GM18507 (cell line): ENCODE measurements around the gene MRPL10.
A peak's percentile ranks its signal among the peaks of the same experiment; 100 is the strongest.

Source experiments
- DNase-seq: peaks from one replicate; pipeline ENCODE4 v3.0.0; 2011; ENCODE audit warnings: low read depth; ENCODE audit not compliant: insufficient read length; ENCODE audit errors: extremely low spot score
- FAIRE-seq: peaks from 2 replicates; lab custom pipeline; 2011; peaks lifted over from hg19 to GRCh38; lab: Jason Lieb, UNC

MRPL10 gene

DNA sequence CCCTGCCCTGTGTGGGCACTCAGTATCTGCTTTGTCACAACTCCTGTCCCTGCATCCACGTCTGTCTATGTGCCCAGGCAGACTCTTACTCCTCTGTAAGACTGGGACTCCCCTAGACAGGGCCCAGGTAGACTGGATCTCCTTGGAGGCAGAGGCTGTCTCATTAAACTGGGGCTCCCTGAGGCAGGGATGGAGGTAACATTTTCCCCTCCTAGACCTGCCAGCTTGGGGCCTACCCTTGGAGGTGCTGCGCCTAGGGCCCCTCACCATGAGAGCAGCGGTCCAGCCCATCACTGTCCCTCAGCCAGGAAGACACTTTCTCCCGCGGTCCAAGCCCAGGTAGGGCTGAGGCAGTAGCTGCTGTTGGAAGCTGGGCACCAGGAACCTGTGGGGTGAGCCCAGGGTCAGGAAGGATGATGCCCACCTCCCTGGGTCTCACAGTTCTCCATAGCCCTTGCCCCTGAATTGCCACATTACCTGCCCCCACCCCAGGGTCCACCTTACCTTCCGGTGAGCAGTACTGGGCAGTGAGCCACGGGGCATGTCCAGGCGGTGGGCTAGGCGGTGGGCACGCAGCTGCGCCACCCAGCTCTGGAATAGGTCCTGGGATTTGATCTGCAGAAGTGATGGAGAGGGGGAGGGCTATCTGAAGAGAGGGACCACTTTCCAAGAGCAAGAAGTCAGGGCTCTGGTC, 13.2 kb downstream of the MRPL10 start:
- FAIRE-seq (no peak), DNase-seq (no peak)

DNA sequence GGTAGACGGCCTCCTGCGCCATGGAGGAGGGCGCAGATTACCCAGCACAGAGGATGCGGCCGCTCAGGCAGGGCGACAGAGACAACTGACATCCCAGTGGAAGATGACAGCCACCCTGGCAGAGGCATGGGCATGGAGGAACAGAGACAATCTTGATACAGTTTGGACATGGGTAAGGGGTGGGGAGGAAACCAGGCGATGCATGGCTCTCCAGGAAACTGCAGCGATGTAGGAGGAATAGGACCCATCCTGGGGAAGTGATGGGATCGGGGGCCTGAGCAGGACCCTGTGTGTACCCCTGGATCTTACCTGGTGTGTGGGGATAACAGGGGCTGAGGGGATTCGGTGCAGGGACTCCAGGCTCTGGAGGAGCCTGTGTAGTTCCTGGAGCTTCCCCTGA, 14.4 kb downstream of the MRPL10 start:
- FAIRE-seq: no peak
- no peak for DNase-seq

DNA sequence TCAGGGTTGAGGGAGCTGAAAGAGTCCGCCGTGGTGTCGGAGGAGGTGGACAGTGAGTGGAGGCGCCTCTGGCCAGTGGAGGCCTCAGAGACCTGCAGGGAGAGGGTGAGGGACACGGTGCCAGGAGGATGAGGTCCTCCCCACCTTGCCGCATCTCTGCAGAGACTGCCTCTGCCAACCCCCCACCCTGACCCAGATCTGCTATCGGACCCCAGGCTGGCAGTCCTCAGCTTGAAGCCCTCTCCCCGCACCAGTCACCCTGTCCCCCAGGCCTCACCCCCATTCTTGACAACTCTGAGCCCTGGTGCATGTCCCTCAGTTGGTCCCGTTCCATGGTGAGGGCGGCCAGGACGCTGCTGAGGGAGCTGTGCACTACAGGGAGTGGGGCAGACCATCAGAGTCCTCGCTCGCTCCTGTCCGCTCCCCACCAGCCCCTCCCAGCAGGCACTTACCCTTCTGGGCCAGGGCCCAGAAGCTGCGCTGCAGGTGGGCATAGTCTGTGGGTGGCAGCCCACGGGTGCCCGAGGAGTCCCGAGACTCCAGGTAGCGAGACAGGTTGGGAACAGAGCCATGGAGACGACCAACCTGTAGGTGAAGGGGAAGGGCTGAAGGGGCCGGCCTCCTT, 15.1 kb downstream of the MRPL10 start:
- DNase-seq (no peak), FAIRE-seq (no peak)

DNA sequence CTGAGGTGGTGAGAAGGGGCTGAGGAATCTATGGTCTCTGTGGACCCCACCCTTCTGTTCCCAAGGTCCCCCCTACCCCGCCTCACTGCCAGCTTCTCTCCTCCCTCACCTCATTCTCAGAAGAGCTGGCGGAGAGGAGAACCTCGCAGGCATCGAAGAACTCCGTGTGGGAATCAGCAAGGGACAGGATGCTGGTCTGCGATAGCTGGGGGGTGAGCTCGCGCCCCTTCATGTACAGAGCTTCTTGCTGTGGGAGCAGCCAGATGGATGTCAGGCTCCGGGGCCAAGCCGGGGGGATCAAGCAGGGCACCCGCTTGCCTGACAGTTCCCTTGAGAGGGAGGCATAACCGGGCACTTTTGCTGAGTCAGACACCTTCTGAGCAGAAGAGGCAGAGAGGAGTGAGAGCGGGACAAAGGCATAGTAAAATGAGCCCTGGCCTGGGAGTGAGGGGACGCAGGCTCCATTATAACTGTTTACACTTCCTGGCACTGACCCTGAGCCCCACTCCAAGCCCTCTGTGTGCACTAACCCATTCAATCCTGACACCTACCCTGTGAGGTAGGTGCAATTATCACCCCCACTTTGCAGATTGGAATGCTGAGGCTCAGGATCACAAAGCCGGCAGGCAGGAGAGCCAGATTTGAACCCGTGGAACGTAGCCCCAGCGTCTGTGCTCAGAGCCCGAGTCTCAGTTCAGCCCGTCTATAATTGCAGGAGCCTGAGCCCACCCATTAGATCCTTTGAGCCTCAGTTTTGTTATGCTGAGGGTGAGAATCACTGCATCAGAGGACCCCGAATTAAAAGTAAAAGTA, 16.0 kb downstream of the MRPL10 start:
- FAIRE-seq (no peak), DNase-seq (no peak)

GRCh38 chr17:47813512-47814031, 17.8 kb downstream of the MRPL10 start:
- FAIRE-seq (no peak), DNase-seq (no peak)

DNA sequence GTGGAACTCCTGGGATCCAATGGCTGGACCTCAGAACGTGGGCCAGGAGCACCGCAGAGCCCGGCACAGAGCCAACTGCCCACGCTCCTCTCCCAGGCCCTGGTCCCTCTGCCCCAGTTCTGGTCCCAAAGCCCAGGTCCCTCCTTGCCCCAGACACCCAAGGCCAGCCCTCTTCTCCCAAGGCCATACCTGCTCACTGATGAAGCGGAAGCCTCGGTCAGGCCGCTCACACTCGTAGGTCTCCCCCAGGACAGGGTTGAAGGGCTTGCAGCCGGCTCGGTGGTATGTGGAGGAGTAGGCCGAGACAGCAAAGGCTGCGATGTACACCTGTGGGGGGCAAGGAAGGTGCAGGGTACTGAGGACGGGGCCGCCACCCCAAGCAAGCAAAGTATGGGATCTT, 18.3 kb downstream of the MRPL10 start:
- no peak for DNase-seq
- no peak for FAIRE-seq

- DNase-seq (no peak), FAIRE-seq (no peak)
These were observed 19.0 kb downstream of the MRPL10 start for GRCh38 chr17:47812146-47812920.

- FAIRE-seq (no peak), DNase-seq (no peak)
These were observed 19.6 kb downstream of the MRPL10 start for GRCh38 chr17:47811709-47812108.

DNA sequence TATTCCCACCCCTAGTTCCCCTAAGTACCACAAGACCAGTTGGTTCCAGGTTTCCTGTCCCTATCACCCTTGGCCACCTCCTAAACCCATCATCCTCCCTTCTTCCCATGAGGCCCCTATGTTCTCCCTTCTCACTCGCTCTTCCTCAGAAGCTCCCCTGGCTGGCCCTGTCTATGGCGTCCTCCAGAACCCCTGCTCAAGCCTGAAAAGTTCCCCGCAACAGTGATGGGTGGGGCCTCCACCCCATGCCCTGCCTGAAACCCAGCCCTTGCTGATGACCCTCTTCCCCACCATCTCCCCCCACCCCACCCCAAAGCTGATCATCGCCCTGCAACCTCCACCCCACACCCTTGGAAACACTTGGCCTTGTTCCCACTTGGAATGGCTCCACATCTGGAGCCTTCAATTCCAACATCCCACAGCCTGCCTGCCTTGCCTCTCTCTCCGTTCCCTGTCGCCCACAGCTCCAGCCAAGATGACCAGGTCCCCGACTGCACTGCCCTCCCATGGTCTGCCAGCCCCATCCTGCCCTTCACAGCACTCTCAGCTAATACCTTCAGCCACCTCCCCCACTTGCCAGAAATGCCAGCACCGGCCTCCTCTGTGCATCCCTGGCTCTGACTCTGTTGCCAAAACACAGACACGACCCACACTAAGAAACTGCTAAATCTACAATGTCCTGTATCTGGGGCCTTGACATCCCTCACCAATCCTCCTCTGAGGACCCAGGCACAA, 20.3 kb downstream of the MRPL10 start:
- FAIRE-seq (no peak), DNase-seq (no peak)

DNA sequence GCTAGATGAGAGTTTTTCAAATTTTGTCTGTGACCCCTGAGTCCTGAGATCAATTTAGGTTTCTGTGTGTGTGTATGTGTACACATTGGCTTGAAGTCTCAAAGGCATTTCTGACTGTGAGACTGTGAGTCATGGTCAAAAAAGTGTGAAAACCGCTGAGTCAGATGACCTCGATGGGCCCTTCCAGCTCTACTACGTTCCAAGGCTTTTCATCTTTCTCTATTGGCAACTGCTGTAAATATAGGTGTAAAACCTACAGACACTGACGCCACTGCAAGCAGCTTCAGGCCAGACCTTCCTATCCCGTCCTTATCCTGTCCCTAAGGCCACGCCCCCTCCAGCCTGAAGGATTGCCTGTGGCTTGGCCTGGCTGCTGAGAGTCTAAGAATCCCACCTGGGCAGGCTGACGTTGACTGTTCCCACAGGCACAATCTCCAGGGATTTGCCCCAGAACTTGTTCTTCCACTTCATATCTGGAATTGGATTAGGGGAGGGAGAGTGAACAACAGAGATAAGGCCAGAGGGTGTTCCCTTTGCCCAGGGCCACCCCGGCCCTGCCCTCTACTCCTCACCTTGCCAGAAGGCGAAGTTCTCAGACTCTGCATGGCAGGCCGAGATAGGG, 21.0 kb downstream of the MRPL10 start:
- DNase-seq (no peak), FAIRE-seq (peak; percentile 59)

DNA sequence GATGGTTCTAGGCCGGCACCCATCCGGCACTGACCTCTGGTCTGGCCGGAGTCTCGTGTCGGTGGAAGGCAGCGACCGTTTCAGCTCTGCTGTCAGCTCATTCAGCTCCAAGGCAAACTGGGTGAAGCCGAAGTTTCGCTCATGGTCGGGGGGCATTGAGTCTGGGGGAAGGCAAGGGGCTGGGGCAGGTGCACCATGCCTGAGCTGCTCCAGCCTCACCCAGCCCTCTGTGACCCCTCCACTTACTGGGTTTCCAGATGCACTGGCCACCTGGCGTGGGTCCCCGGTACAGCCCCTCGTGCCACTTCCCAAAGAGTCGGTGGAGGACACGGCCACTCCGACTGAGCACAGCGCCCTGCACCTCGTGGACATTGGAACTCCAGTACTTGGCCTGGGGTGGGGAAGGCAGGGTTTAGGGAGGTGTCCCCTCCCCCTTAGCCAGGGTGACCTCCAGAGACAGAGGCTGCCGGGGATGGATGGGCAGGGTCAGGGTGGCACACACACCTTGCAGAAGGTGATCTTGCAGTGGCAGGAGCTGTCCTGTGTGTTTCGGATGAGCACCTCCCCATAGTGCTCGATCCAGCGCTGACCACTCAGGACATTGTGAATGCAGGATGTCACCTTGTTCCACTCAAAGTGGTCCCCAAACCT, 22.4 kb downstream of the MRPL10 start:
- DNase-seq (no peak), FAIRE-seq (no peak)

DNA sequence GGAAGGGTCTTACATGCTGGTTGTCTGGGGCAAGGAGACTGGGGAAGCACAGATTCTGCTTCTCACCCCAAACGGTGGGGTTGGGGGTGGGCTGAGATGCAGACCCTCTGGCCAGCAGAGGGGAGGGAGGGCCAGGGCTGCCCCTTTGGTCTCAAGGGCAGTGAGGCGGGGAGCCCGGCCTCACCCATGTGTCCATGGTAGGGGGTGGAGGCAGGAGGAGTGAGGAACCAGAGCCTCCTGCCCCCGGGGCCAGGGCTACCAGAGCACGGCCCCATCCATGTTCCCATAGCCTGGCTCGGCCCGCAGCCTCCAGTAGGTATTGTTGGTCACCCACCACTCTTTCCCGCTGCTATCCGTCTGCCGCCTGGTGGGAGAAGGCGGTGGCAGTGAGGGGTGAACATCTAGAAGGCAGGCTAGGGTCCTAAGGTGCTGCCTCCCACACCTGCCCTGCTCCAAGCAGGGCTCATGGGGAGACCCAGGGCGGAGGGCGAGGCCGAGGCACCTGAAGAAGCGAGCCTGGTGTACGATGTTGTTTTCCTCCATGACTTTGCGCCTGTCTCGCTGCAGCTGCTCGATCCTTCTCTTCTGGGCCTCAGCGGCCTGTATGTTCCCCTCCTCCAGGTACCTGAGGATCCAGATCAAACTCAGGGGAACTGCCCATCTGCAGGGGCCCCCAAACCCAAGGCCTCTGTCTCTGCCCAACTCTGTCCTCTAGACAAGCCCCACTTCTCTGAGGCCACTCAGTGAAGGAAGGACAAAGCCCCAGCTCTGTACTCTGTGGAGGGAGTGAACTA, 23.1 kb downstream of the MRPL10 start:
- no peak for FAIRE-seq
- DNase-seq: no peak

- DNase-seq: no peak
- no peak for FAIRE-seq
These were observed 23.9 kb downstream of the MRPL10 start for GRCh38 chr17:47807421-47807820.

DNA sequence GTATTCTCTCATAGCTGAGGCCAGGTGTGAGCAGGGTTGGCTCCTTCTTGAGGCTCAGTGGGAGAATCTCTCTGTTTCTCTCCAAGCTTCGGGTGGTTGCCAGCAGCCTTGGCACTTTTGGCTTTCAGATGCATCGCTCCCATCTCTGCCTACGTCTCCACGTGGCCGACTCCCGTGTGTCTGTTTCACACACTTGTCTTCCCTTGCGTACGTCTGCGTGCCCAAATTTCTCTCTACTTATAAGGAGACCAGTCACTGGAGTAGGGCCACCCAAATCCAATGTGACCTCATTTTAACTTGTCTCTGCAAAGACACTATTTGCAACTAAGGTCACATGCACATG, 24.5 kb downstream of the MRPL10 start:
- FAIRE-seq (no peak), DNase-seq (no peak)

DNA sequence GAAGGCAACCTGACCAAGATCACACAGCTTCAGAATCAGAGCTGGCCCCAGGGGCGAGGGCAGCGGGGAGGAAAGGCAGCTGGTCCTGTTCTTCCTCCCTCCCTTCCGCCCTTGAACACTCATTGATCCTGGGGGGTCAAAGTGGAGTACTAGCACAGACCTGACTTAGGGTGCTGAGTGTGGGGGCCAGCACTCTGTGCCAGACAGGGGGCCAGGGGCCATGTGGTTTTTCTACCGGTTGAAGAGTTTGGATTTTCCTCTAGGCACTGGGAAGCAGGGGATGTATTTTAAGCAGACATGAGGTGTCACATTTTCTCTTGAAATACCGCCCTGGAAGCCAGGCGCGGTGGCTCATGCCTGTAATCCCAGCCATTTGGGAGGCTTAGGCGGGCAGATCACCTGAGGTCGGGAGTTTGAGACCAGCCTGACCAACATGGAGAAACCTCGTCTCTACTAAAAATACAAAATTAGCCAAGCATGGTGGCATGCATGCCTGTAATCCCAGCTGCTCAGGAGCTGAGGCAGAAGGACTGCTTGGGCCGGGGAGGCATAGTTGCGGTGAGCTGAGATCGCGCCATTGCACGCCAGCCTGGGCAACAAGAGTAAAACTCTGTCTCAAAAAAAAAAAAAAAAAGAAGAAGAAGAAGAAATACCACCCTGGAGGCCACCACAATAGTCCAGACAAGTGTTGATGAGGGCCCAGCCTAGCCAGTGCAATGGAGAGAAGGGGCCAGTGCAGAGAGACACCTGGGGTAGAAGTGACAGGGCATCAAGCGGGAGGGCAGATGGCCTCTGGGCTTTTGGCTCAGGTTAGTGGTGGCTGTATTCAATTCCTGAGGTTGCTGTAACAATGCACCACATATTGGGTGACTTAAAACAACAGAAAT, 25.1 kb downstream of the MRPL10 start:
- DNase-seq: no peak
- FAIRE-seq: no peak

DNA sequence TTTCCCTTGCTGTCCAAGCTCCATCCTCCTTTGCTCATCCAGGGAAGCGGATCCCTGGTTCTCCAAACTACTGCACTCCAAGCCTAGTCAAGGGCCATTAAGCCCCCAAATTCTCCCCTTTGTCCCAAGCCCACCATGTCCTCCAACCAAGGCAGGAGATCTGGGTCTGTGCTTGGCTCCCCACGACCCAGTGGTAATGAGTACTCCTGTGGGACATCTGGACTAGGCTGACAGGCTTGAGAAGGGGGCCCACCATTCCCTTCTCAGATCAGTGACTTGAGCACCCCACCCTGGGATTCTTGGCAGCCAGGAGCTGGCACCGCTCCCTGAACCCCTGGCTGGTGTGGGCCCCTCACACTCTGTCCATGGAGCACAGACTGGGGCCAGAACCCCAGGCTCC, 26.9 kb downstream of the MRPL10 start:
- DNase-seq: no peak
- no peak for FAIRE-seq

DNA sequence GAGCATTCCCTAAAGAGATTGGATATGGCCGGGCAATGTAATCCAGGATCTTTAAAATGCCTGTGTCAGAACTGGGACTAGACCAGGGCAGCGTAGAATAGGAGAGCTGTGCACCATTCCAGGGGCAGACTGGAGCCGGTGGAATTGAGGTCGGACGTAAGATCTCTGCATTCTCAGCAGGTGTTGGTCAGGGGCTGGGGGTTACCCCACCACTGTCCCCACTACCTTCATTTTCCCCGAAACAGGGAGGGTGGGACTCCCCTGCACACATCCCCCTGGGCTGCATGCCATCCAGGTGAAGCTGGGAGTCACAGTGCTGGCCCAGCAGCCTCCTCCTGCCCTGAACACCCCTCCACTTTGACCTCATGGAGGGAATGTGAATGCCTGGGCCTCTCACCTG, 27.6 kb downstream of the MRPL10 start:
- FAIRE-seq: no peak
- no peak for DNase-seq
